Astrocyte (in vitro differentiated cells and primary cell): Measurements from ENCODE around the gene ALK. TPM values are rescaled to one million over a fixed set of nuclear protein-coding genes. Genes with fewer than 3 reads are reported as not detected.

Experiments
- DNase-seq: peaks from one replicate; pipeline ENCODE4 v3.0.0-alpha.2; 2010; ENCODE audit warnings: low read depth
- FAIRE-seq: peaks from 2 replicates; lab custom pipeline; 2011; peaks lifted over from hg19 to GRCh38; lab: Jason Lieb, UNC
- H2AFZ ChIP-seq: 2 replicates; pipeline ENCODE4 v1.6.0; 2012; ENCODE audit warnings: low read depth, low read length, inconsistent platforms
- H3K27ac ChIP-seq: 2 replicates; pipeline ENCODE4 v1.5.1; 2011; ENCODE audit warnings: low read depth, low read length, inconsistent platforms
- H3K27me3 ChIP-seq: 2 replicates; pipeline ENCODE4 v1.6.0; 2011; ENCODE audit warnings: low read length, inconsistent platforms; ENCODE audit not compliant: insufficient read depth
- H3K36me3 ChIP-seq: 2 replicates; pipeline ENCODE4 v1.5.1; 2011; ENCODE audit warnings: low read length, inconsistent platforms; ENCODE audit not compliant: insufficient read depth
- H3K4me1 ChIP-seq: 2 replicates; pipeline ENCODE4 v1.5.1; 2011; ENCODE audit warnings: low read length, inconsistent platforms; ENCODE audit not compliant: insufficient read depth
- H3K4me2 ChIP-seq: 2 replicates; pipeline ENCODE4 v1.6.0; 2012; ENCODE audit warnings: low read length, inconsistent platforms
- H3K4me3 ChIP-seq: 2 replicates; pipeline ENCODE4 v1.5.1; 2011; ENCODE audit warnings: low read depth, mild to moderate bottlenecking, low read length, inconsistent platforms; ENCODE audit not compliant: insufficient read depth
- H3K79me2 ChIP-seq: 2 replicates; pipeline ENCODE4 v1.6.0; 2012; ENCODE audit warnings: mild to moderate bottlenecking, low read length, inconsistent platforms; ENCODE audit not compliant: insufficient read depth
- H3K9ac ChIP-seq: 2 replicates; pipeline ENCODE4 v1.6.0; 2012; ENCODE audit warnings: mild to moderate bottlenecking, low read length, inconsistent platforms
- H3K9me3 ChIP-seq: 2 replicates; pipeline ENCODE4 v1.5.1; 2012; ENCODE audit warnings: low read depth, mild to moderate bottlenecking, low read length, inconsistent platforms; ENCODE audit not compliant: insufficient read depth
- H4K20me1 ChIP-seq: 2 replicates; pipeline ENCODE4 v1.6.0; 2012; ENCODE audit warnings: low read length, inconsistent platforms; ENCODE audit not compliant: insufficient read depth
- H3K27ac Mint-ChIP-seq: one replicate; pipeline ENCODE4 v1.8.0; 2021; ENCODE audit warnings: mild to moderate bottlenecking, mixed read lengths; ENCODE audit not compliant: unreplicated experiment
- H3K27me3 Mint-ChIP-seq: one replicate; pipeline ENCODE4 v1.8.0; 2021; ENCODE audit warnings: low read depth, mixed read lengths; ENCODE audit not compliant: unreplicated experiment
- H3K36me3 Mint-ChIP-seq: one replicate; pipeline ENCODE4 v1.8.0; 2021; ENCODE audit warnings: low read depth, mixed read lengths; ENCODE audit not compliant: unreplicated experiment
- H3K4me1 Mint-ChIP-seq: one replicate; pipeline ENCODE4 v1.8.0; 2021; ENCODE audit warnings: low read depth, mixed read lengths; ENCODE audit not compliant: unreplicated experiment
- H3K4me3 Mint-ChIP-seq: one replicate; pipeline ENCODE4 v1.8.0; 2021; ENCODE audit warnings: mild to moderate bottlenecking, moderate library complexity, mixed read lengths; ENCODE audit not compliant: unreplicated experiment
- H3K9me3 Mint-ChIP-seq: one replicate; pipeline ENCODE4 v1.8.0; 2021; ENCODE audit warnings: mild to moderate bottlenecking, mixed read lengths; ENCODE audit not compliant: unreplicated experiment
- CTCF ChIP-seq: IDR thresholded peaks from 2 replicates; pipeline ENCODE4 v1.5.1; 2011; ENCODE audit warnings: low read depth, mild to moderate bottlenecking, inconsistent platforms, low read length, moderate library complexity; ENCODE audit not compliant: insufficient read depth
- EZH2 ChIP-seq: IDR thresholded peaks from 2 replicates; pipeline ENCODE4 v1.6.1; 2012; ENCODE audit warnings: mild to moderate bottlenecking, low read length, inconsistent platforms; ENCODE audit not compliant: insufficient read depth
- total RNA-seq: library from RNA; stranded (reverse); gene quantifications from 2 replicates; pipeline ENCODE4 v1.2.1, GENCODE V29; 2021

Gene ALK
- total RNA-seq, 1 donor from 2014 or later, result 0.16 TPM

DNA sequence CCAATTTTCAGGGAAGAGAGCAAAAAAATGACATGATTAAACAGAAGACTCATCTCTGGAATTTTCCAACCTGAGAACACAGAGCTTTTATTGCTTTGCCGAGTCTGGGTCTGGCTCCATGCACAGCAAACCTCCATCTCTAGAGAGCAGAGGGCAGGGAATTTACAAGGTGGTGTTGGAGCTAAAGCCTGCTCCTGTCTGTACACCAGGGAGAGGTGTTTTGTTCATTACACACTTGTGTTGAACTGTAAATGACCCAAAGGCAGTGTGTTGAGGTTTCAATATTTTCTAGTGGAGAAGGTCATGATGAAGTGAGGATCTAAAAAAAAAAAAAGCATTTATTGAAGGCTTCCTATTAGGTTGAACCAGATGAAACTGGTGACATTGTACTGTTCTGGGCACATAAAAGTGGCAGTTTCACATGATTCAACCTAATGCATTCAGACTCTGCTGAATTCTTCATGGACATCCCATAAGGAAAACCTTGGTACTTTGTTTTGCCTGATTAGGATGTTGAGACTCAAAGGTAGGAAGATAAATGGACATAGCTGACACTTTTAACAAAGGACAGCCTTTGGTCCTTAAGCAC, 567.9 kb downstream of the ALK start:
- H3K9me3 ChIP-seq, result no peaks in the 10 kb centered on the region
- no peak overlapping the region for H3K9ac ChIP-seq
- H3K4me1 ChIP-seq, result no peaks in the 10 kb centered on the region
- FAIRE-seq (no peak), DNase-seq (no peak)
- no peak overlapping the region for H3K4me2 ChIP-seq
- H3K27ac ChIP-seq, result no peak overlapping the region
- H3K36me3 ChIP-seq, result no peaks in the 10 kb centered on the region
- H3K79me2 ChIP-seq, result no peaks in the 10 kb centered on the region
- no peaks in the 10 kb centered on the region for H3K4me1 Mint-ChIP-seq
- H3K27me3 ChIP-seq, result peaks cover 6% of the 10 kb centered on the region
- no peak overlapping the region for H3K27ac Mint-ChIP-seq
- TF ChIP-seq CTCF (no peak), EZH2 (no peak)
- H4K20me1 ChIP-seq, result no peaks in the 10 kb centered on the region
- no peaks in the 10 kb centered on the region for H3K36me3 Mint-ChIP-seq
- peaks cover 6% of the 10 kb centered on the region for H3K9me3 Mint-ChIP-seq
- no peak overlapping the region for H2AFZ ChIP-seq
- H3K4me3 Mint-ChIP-seq, result no peak overlapping the region
- H3K4me3 ChIP-seq, result no peak overlapping the region
- H3K27me3 Mint-ChIP-seq, result peaks cover 54% of the 10 kb centered on the region

DNA sequence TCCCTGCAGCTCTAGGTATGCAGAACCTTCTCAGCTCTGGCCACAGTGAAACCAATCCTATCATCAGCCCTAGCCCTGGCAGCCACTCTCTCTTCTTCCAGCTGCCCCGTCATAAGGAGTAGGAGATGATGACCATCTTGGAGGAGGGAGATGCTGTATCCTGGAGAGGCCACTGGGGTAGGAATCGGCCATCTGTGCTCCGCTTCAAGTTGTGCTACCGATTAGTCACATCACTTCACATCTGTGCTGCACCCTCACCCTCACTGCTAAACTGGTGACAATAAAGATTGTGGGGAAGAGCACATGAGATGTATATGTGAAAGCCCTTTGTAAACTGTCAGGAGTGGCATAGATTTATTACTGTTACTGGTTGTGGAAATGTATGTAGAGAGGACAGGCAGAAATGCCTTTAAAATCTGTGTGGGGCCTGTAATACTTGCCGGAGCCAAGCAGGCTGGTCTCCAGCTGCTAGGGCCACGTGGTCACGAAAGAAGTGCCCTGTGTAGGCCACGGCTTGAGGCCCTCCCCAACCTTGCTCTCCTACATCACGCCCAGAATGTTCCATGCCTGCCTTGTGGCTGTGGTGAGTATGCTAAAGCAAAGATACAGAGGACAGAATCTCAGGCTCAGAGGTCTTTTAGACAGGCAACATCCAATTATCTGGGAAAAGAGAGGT, 569.3 kb downstream of the ALK start:
- no peaks in the 10 kb centered on the region for H3K9me3 ChIP-seq
- no peak overlapping the region for H3K9ac ChIP-seq
- H3K4me3 ChIP-seq, result no peak overlapping the region
- FAIRE-seq, result no peak
- Mint-ChIP-seq H3K27me3 (peaks cover 65% of the 10 kb centered on the region), H3K36me3 (no peaks in the 10 kb centered on the region), H3K4me3 (no peak overlapping the region), H3K27ac (no peak overlapping the region), H3K9me3 (peaks cover 6% of the 10 kb centered on the region), H3K4me1 (no peaks in the 10 kb centered on the region)
- no peaks in the 10 kb centered on the region for H3K79me2 ChIP-seq
- no peak for TF ChIP-seq EZH2
- TF ChIP-seq CTCF, result no peak
- no peak overlapping the region for H3K4me2 ChIP-seq
- H4K20me1 ChIP-seq, result no peaks in the 10 kb centered on the region
- H2AFZ ChIP-seq, result no peak overlapping the region
- H3K4me1 ChIP-seq, result no peaks in the 10 kb centered on the region
- no peak for DNase-seq
- H3K27ac ChIP-seq, result no peak overlapping the region
- H3K36me3 ChIP-seq, result no peaks in the 10 kb centered on the region
- H3K27me3 ChIP-seq, result peaks cover 6% of the 10 kb centered on the region

GRCh38 chr2:29351248-29351647, 570.1 kb downstream of the ALK start:
- peaks cover 6% of the 10 kb centered on the region for H3K9me3 Mint-ChIP-seq
- no peak overlapping the region for H3K27ac Mint-ChIP-seq
- Histone ChIP-seq H2AFZ (no peak overlapping the region), H3K9me3 (no peaks in the 10 kb centered on the region), H3K36me3 (no peaks in the 10 kb centered on the region), H4K20me1 (no peaks in the 10 kb centered on the region), H3K27me3 (peaks cover 9% of the 10 kb centered on the region), H3K4me2 (no peak overlapping the region), H3K4me3 (no peak overlapping the region), H3K9ac (no peak overlapping the region), H3K79me2 (no peaks in the 10 kb centered on the region), H3K27ac (no peak overlapping the region), H3K4me1 (no peaks in the 10 kb centered on the region)
- FAIRE-seq (no peak), DNase-seq (no peak)
- no peaks in the 10 kb centered on the region for H3K36me3 Mint-ChIP-seq
- no peaks in the 10 kb centered on the region for H3K4me1 Mint-ChIP-seq
- H3K27me3 Mint-ChIP-seq, result peaks cover 71% of the 10 kb centered on the region
- no peak for TF ChIP-seq CTCF
- no peak overlapping the region for H3K4me3 Mint-ChIP-seq
